CD14-positive monocyte (primary cell): ENCODE data around the gene DUSP28. TPM values are rescaled to one million over a fixed set of nuclear protein-coding genes. Genes with fewer than 3 reads are reported as not detected.

Experiments
- DNase-seq, 3 donors: peaks; one replicate each; pipeline ENCODE4 v3.0.0-alpha.2; 2011 to 2022
- H2AFZ ChIP-seq: 2 replicates; pipeline ENCODE4 v1.6.0; 2012; ENCODE audit warnings: mild to moderate bottlenecking, low read depth, low read length, inconsistent platforms; ENCODE audit not compliant: insufficient read depth, poor library complexity, severe bottlenecking
- H3K27ac ChIP-seq, 2 donors: 1 replicate in 1 of 2; 2 replicates in 1 of 2; pipeline ENCODE4 v1.5.1; 2012 to 2013; ENCODE audit warnings: low read length in 2 of 2, control low read depth in 1 of 2, inconsistent platforms in 1 of 2, low read depth in 1 of 2, mild to moderate bottlenecking in 1 of 2
- H3K27me3 ChIP-seq, 2 donors: one replicate each; pipeline versions ENCODE4 v1.6.0 to v1.6.1; 2011 to 2013; ENCODE audit warnings: low read length in 2 of 2; ENCODE audit not compliant: control insufficient read depth in 2 of 2, insufficient read depth in 2 of 2
- H3K36me3 ChIP-seq, 2 donors: replicated peaks in 1 of 2; 1 replicate in 1 of 2; 2 replicates in 1 of 2; pipeline versions ENCODE4 v1.5.1 to v1.6.1; 2012 to 2013; ENCODE audit warnings: low read length in 2 of 2, control low read depth in 1 of 2, inconsistent platforms in 1 of 2, mild to moderate bottlenecking in 1 of 2; ENCODE audit not compliant: insufficient read depth in 2 of 2, control insufficient read depth in 1 of 2
- H3K4me1 ChIP-seq, 2 donors: 1 replicate in 1 of 2; 2 replicates in 1 of 2; pipeline versions ENCODE4 v1.5.1 to v1.6.1; 2012 to 2013; ENCODE audit warnings: low read length in 2 of 2, control low read depth in 1 of 2, inconsistent platforms in 1 of 2, mild to moderate bottlenecking in 1 of 2, moderate library complexity in 1 of 2; ENCODE audit not compliant: insufficient read depth in 2 of 2, control insufficient read depth in 1 of 2
- H3K4me2 ChIP-seq: replicated peaks from 2 replicates; pipeline ENCODE3; 2012; ENCODE audit warnings: low read length, moderate library complexity, mild to moderate bottlenecking; ENCODE audit not compliant: poor library complexity, severe bottlenecking; ENCODE audit errors: extremely low read depth
- H3K4me3 ChIP-seq, 3 experiments: fragments of 200-600 bp in 1 of 3; sonication (generic) in 1 of 3; replicated peaks in 1 of 3; 1 replicate in 2 of 3; 2 replicates in 1 of 3; pipeline ENCODE4 v1.5.1; 2011 to 2013; ENCODE audit warnings: low read length in 3 of 3, mild to moderate bottlenecking in 3 of 3, control low read depth in 2 of 3, low read depth in 2 of 3, inconsistent platforms in 1 of 3, moderate library complexity in 1 of 3
- H3K79me2 ChIP-seq: 2 replicates; pipeline ENCODE4 v1.6.0; 2012; ENCODE audit warnings: mild to moderate bottlenecking, control low read depth, inconsistent platforms, low read length, moderate library complexity; ENCODE audit not compliant: insufficient read depth
- H3K9ac ChIP-seq: 2 replicates; pipeline ENCODE4 v1.6.0; 2017; ENCODE audit warnings: low read length, mild to moderate bottlenecking; ENCODE audit not compliant: insufficient read depth, poor library complexity, severe bottlenecking
- H3K9me3 ChIP-seq, 2 donors: replicated peaks in 1 of 2; 1 replicate in 1 of 2; 2 replicates in 1 of 2; pipeline versions ENCODE4 v1.5.1 to v1.6.1; 2012 to 2013; ENCODE audit warnings: low read length in 2 of 2, control low read depth in 1 of 2; ENCODE audit not compliant: control insufficient read depth in 1 of 2, insufficient read depth in 1 of 2
- H4K20me1 ChIP-seq: 2 replicates; pipeline ENCODE4 v1.6.0; 2012; ENCODE audit warnings: mild to moderate bottlenecking, low read length, control low read depth, moderate library complexity; ENCODE audit not compliant: insufficient read depth
- H3K27ac Mint-ChIP-seq, 7 donors: one replicate each; pipeline ENCODE4 v1.8.0; 2020; ENCODE audit warnings: mild to moderate bottlenecking in 7 of 7, mixed read lengths in 7 of 7, moderate library complexity in 6 of 7, inconsistent platforms in 2 of 7
- H3K27me3 Mint-ChIP-seq, 3 donors: one replicate each; pipeline ENCODE4 v1.8.0; 2021 to 2022; ENCODE audit warnings: low read depth in 3 of 3, mild to moderate bottlenecking in 3 of 3, mixed read lengths in 3 of 3, moderate library complexity in 3 of 3, inconsistent platforms in 1 of 3
- H3K36me3 Mint-ChIP-seq, 2 donors: one replicate each; pipeline ENCODE4 v1.8.0; 2020; ENCODE audit warnings: mixed read lengths in 2 of 2, inconsistent platforms in 1 of 2, mild to moderate bottlenecking in 1 of 2
- H3K4me1 Mint-ChIP-seq: one replicate; pipeline ENCODE4 v1.8.0; 2020; ENCODE audit warnings: mild to moderate bottlenecking, mixed read lengths
- H3K4me3 Mint-ChIP-seq, 2 donors: one replicate each; pipeline ENCODE4 v1.8.0; 2020; ENCODE audit warnings: mild to moderate bottlenecking in 2 of 2, mixed read lengths in 2 of 2, moderate library complexity in 1 of 2
- H3K9me3 Mint-ChIP-seq, 7 donors: one replicate each; pipeline ENCODE4 v1.8.0; 2020 to 2022; ENCODE audit warnings: mixed read lengths in 7 of 7, mild to moderate bottlenecking in 6 of 7, moderate library complexity in 6 of 7, inconsistent platforms in 2 of 7
- WGBS: methylation state at CpG from one replicate; pipeline ENCODE4 v1.1.5; 2013; ENCODE audit warnings: missing lambda C conversion rate; ENCODE audit not compliant: insufficient coverage; 5-methylcytosine and 5-hydroxymethylcytosine counted together
- intact Hi-C, 2 donors: fragments of 100-400 bp; cut with micrococcal nuclease; formaldehyde crosslinking; loops; one replicate each; pipeline versions ENCODE4 v1.15.0 to v1.15.1; 2023
- polyA plus RNA-seq, 3 donors: library from polyadenylated mRNA; depleted of rRNA in 1 of 3; unstranded in 2 of 3; stranded (reverse) in 1 of 3; fragments of 300-500 nt in 2 of 3; fragments of >200 nt in 1 of 3; fragmentation: Illumina TruSeq in 2 of 3; gene quantifications; 1 replicate in 2 of 3; 2 replicates in 1 of 3; pipeline ENCODE4 v1.2.3, GENCODE V29; 2012 to 2021
- TF ChIP-seq, protein P1 (sequence below): fragments of 200-600 bp; IDR thresholded peaks from one replicate; pipeline ENCODE4 v1.8.0; 2022; ENCODE audit warnings: antibody characterized with exemption, mild to moderate bottlenecking

Gene DUSP28
- polyA plus RNA-seq, 3 donors = 10.8 to 17.7 (median 17.1) TPM

DNA sequence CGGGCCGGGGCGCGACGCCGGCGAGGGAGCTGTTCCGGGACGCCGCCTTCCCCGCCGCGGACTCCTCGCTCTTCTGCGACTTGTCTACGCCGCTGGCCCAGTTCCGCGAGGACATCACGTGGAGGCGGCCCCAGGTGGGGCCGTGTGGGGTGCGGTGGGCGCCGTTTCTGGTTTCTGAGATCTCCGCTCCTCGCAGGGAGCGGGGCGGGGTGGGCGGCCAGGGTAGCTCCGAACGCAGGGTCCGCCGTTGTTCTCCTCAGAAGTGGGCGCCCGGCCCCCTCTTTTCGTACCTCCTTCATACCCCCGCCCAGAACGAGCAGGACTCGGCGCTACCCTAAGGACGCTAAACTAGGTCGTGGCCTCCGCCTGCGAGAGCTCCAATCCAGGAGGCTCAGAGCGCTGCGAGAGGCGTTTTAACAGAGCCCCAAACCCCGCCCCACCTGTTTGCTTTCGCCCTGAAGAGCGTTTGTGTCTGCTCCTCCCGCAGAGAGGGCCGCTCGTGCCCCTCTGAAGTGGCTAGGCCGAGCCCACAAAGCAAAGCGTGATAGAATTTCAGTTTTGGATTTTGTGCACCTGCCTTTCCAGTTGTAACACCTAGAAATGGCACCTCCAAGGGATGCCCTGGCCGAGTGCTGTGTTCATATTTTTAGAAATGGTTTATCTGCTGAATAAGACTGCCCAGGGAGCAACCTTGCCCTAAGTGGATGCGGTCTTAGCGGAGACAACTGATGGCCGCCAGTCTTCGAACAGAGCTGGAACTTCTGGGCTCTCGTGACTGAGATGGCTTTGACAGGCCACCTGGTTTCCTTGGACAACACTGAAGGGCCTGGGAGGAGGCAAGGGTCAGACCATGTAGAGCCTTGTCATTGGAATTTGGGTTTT is 27.0 kb downstream of the DUSP28 start:
- Histone ChIP-seq H3K27ac (peak overlapping the region; percentile 24 to 93), H3K9ac (peak overlapping the region; percentile 83), H3K27me3 (no peaks in the 10 kb centered on the region), H3K79me2 (peaks cover 87% of the 10 kb centered on the region), H2AFZ (peak overlapping the region; percentile 81), H3K9me3 (no peaks in the 10 kb centered on the region), H3K4me2 (peak overlapping the region; percentile 96), H3K36me3 (peaks cover 23 to 38% of the 10 kb centered on the region in 2 donors), H3K4me3 (peak overlapping the region; percentile 46 to 80 (median 64)), H4K20me1 (peaks cover 46% of the 10 kb centered on the region), H3K4me1 (peaks cover 35 to 45% of the 10 kb centered on the region in 2 donors)
- WGBS = 4% methylated on average over 62 of the region's 62 CpGs
- TF ChIP-seq, protein P1, sequence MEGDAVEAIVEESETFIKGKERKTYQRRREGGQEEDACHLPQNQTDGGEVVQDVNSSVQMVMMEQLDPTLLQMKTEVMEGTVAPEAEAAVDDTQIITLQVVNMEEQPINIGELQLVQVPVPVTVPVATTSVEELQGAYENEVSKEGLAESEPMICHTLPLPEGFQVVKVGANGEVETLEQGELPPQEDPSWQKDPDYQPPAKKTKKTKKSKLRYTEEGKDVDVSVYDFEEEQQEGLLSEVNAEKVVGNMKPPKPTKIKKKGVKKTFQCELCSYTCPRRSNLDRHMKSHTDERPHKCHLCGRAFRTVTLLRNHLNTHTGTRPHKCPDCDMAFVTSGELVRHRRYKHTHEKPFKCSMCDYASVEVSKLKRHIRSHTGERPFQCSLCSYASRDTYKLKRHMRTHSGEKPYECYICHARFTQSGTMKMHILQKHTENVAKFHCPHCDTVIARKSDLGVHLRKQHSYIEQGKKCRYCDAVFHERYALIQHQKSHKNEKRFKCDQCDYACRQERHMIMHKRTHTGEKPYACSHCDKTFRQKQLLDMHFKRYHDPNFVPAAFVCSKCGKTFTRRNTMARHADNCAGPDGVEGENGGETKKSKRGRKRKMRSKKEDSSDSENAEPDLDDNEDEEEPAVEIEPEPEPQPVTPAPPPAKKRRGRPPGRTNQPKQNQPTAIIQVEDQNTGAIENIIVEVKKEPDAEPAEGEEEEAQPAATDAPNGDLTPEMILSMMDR = no peak
- Mint-ChIP-seq H3K4me3 (peak overlapping the region; percentile 89 to 91), H3K9me3 (peaks cover 0 to 3% (median 0%) of the 10 kb centered on the region in 7 donors), H3K27me3 (peaks cover 0 to 3% (median 2%) of the 10 kb centered on the region in 3 donors), H3K27ac (peak overlapping the region in 6 of 7 donors; percentile 40 to 88 (median 77)), H3K36me3 (peaks cover 41 to 44% of the 10 kb centered on the region in 2 donors), H3K4me1 (peaks cover 54% of the 10 kb centered on the region)
- DNase-seq = no peak
- intact Hi-C loops = loop anchor here (2.0 to 10.0 kb wide), 5 partner anchors 20 to 562 kb away; partner anchors contain the start of gene NDUFA10 (in 1 of the 2)

DNA sequence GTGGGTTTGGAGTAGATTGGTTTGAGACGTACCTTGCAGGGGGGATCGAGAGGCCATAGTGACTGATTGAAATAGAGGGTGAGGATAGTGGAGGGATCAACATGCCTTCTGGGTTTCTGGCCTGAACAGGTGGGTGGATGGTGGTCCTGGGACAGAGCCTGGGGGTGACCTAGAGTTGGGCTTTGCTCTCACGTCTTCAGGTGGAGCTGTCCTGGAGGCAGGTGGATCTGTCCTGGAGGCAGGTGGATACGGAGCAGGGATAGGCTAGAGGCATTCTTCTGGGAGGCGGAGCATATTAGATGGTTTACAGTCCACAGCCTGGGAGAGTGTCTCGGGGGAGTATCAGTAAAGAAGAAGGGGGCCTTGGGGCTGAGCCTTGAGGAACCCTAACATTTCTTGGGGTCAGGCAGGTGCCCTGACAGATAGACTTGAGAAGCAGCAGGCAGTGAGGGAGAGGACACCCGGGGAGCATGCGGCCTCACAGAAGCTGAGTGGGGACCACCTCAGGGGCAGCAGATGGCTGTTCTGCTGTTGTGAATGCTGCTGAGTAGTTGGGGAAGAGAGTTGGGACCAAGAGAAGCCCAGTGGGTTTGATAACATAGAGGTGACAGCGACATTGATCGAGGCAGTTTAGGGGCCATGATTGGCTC is 28.0 kb downstream of the DUSP28 start:
- Histone ChIP-seq H3K4me2 (peak overlapping the region; percentile 96), H3K27me3 (no peaks in the 10 kb centered on the region), H3K4me1 (peaks cover 35 to 45% of the 10 kb centered on the region in 2 donors), H3K4me3 (peak overlapping the region in 1 of 3 experiments; percentile 80), H3K36me3 (peaks cover 27 to 46% of the 10 kb centered on the region in 2 donors), H3K9me3 (no peaks in the 10 kb centered on the region), H3K9ac (no peak overlapping the region), H3K79me2 (peaks cover 80% of the 10 kb centered on the region), H2AFZ (no peak overlapping the region), H4K20me1 (peaks cover 53% of the 10 kb centered on the region), H3K27ac (no peak overlapping the region)
- H3K4me1 Mint-ChIP-seq = peaks cover 46% of the 10 kb centered on the region
- TF ChIP-seq, protein P1 = no peak
- peak overlapping the region; percentile 89 to 91 for H3K4me3 Mint-ChIP-seq
- peaks cover 0 to 3% (median 2%) of the 10 kb centered on the region in 3 donors for H3K27me3 Mint-ChIP-seq
- peaks cover 0 to 3% (median 0%) of the 10 kb centered on the region in 7 donors for H3K9me3 Mint-ChIP-seq
- intact Hi-C loops = loop anchor here (5.0 to 10.0 kb wide), 3 partner anchors 34 to 563 kb away; partner anchors contain the start of gene NDUFA10 (in 1 of the 2)
- WGBS = 94% methylated on average over 10 of the region's 10 CpGs
- H3K27ac Mint-ChIP-seq = peak overlapping the region in 2 of 7 donors; percentile 17 to 43
- DNase-seq = no peak
- peaks cover 43 to 50% of the 10 kb centered on the region in 2 donors for H3K36me3 Mint-ChIP-seq
